Measurements from ENCODE around the gene CCDC182.
A peak's percentile ranks its signal among the peaks of the same experiment; 100 is the strongest.

CCDC182 gene

DNA sequence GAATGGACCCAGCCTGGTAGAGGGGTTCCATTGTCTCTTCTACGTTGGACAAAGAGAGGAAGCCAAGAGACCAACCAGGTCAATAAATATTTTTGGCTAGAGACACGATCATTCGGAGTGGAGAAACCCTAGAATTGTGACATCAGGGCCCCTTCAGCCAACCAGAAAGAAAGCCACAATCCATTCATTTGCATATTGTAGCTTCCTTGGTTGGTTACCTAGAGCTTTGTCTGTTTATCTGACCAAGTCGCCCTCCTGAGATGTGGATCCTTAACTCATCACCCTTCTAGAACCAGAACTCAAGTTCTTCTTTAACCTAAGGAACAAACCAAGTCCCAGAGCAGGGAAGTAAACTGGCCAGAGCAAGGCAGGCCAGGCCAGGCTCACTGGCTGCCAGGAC is at the start of gene CCDC182:
CCDC182 (minus strand) TSS at position 58 of the 400 bp plus-strand sequence; CDS start at position 31, 27 bp downstream.
- DNase-seq, result no peak

DNA sequence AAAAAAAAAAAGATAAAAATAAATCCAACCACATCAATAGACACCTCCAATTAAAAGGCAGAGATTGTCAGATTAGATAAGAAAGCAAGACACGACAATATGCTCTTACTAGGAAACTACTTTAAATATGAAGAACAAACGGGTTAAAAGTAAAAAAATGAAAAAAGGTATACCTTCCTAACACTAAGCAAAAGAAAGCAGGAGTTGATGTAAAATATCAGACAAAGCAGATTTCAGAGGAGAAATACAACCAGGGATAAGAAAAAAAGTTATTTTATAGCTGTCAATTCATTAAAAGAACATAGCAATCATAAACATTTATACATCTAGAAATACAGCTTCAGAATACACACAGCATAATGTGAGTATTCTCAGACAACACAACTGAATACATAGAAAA is 49.7 kb upstream of the CCDC182 start:
- no peak for DNase-seq

DNA sequence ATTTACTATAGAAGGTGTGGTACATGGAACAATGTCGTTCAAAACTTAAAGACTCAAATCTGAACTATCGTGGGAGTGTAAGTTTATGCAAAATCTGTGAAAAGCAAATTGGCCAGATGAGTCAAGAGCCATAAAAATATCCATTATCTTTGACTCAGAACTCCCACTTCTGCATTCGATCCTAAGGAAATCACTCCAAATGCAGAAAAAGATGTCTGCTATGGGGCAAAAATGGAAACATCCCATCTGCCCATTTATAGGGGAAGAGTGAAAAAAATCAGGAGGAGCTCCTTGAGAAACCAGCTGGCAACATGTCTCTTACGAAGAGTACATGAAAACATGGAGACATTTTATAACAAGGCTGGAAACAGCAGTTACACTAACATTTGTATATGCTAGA is 43.6 kb upstream of the CCDC182 start:
- no peak for DNase-seq

DNA sequence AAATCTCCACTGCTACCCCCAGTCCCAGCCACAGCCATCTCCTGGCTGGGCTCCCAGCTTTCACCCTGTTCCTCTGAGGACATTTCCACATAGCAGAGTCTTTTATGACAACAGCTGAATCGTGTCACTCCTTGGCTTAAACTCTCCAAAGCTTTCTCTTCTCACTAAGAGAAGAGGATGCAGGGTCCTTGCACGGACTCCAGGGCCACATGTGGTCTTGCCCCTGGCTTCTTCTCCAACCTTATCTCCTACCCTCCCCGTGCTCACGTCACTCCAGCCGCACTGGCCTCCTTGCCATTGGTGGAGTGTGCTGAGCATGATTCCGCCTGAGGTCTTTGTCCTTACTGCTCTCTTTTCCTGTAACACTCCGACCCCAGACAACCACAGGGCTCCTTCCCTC is 39.9 kb upstream of the CCDC182 start:
- peak; percentile 53 for DNase-seq

DNA sequence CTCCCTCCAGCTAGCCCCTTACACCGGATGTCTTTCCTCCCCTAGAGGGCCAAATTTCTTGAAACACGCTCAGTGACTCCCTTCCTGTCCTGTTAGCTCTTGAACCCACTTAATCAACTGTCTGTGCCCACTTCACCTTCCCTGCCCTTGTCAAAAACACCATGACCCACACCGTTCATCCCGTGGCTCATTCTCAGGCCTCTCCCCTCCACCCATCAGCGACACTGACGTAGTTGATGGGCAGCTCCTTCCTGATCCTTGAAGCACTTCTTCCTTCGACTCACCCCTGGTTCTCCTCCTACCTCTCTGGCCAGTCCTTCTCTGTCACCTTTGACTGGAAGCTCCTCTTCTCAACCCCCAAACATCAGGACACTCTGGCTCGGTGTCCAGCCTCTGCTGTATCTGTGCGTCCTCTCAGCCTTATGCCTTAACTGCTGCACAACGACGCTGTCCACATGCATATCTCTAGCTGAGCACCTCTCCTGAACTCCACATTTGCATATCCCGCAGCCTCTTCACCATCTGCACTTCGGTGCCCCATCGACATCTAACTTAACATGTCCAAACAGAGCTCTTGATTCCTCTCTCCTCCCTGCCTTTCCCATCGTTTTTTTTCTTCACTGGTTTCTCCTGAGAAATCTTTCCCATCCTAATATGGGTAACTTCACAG is 39.3 kb upstream of the CCDC182 start:
- DNase-seq, result peak; percentile 46

DNA sequence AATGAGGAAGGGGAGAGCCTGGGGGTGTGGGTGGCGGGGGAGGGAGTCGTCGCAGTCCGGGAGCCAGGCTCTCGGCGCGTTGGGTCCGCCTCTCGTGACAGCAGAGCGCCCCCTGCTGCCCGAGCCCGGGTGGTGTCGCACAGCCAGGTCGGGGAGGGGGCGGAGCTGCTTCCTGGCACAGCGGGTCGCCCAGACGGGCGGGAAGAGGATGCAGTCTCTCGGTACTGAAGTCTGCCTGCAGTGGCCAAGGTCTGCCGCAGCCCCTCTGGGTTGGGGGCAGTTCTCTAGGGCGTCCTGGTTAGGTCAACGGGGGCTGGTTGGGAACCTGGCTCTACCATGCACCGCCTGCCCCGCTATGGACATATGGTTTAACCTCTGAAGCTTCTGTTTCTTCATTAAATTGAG is 38.2 kb upstream of the CCDC182 start:
- DNase-seq, result peak; percentile 97

DNA sequence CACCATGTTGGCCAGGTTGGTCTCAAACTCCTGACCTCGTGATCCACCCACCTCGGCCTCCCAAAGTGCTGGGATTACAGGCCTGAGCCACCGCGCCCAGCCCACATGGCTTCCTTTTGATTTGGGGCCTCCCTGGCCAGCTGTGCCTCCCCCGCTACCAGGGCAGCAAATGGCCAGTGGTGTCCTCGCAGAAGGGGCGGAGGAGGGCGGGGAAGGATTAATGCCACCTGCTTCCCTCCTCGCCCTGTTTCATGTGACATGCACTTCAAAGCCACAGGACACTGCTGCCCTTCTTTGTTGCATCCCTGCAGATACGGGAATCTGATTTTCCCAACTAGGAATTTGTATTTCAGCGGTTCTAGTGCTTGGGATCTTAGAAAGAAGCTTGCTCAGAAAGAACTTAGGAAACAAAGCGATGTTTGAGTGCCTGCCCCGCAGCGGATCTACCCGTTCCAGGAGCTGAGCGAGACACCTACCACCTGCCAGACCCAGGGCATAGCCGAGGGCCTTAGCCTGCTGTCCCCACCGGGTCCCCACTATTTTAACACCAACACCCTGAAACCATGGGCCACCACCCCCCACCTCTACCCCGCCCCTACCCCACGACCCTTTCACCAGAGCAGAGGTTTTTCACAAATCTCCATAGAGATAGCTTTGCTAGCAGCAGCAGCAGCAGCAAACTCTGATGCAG is 37.7 kb upstream of the CCDC182 start:
- peak; percentile 50 for DNase-seq

DNA sequence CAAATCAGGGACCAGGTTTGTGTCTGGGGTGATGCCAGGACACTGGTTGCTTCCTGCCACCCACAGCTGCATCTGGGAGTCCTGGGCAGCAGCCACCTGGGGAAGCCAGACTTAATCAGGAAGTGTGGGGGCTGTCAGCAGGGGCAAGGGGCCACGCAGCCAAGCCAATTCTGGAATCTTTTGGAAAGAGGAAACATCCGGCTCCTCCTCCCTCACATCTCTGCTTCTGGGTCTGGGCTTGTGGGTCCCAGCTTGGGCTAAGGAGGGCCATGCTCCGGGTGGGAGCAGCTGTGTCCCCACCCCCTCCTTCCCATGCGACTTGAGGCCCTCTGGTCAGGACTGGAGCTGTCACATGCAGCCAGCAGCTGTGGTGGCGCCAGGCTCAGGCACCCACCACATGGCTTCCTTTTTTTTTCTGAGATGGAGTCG is 37.0 kb upstream of the CCDC182 start:
- DNase-seq, result peak; percentile 56

DNA sequence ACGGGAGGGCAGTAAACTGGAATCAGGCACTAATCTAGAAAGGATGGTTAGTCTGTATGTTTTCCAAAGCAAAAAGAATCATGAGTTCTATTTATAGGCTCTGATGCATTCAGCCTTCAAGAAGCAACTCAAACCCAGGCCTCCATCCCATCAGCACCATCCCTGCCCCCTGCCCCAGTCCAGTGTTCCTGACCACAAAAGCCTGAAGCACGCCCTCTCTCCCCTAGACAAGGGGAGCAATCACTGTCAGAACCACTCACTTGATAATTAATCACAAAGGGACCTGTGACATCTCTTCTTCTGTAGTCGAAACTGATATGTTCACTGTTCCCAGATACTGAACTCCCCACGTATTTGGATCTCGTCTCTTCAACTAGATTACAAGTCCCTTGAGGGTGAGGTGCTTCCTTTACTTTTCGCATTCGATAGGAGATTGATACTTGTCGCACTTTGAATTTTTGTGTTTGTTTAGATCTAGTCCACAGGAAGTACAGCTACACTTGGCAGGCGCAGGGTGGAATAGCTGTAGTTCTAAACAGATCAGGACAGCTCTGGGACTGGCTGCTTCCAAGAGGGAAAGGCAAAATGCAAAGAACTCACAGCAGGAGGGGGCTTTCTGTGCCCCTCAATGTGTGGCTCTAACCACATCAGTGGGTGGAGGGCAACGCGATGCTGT is 36.4 kb upstream of the CCDC182 start:
- peak; percentile 57 for DNase-seq

DNA sequence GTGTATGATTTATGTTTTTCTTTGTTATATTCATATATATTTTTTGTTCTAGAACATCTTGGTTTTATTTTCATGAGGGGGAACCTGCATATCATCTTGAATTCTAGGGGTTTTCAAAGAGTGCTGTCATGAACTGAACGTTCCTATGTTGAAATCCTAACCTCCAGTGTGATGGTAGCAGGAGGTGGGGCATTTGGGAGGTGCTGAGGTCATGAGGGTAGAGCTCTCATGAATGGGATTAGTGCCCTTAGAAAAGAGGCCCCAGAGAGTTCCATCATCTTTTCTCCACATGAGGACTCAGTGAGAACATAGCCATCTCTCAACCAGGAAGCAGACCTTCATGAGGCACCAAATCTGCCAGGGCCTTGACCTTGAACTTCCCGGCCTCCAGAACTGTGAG is 34.6 kb upstream of the CCDC182 start:
- peak; percentile 20 for DNase-seq

DNA sequence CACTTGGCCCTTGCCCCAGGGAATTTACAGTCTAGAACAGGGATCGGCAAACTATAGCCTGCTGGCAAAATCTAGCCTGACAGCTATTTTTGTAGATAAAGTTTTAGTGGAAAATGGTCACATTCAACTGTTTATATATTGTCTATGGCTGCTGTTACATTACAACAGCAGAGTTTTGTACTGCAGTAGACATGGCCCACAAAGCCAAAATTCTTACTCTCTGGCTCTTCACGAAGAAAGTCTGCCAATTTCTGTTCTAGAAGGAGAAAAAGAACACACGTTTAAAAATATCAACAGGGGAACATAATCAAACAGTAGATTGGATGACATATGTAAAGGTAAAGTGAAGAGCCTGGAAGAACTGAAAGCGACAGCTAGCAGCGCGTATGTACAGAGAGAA is 33.2 kb upstream of the CCDC182 start:
- DNase-seq, result no peak

DNA sequence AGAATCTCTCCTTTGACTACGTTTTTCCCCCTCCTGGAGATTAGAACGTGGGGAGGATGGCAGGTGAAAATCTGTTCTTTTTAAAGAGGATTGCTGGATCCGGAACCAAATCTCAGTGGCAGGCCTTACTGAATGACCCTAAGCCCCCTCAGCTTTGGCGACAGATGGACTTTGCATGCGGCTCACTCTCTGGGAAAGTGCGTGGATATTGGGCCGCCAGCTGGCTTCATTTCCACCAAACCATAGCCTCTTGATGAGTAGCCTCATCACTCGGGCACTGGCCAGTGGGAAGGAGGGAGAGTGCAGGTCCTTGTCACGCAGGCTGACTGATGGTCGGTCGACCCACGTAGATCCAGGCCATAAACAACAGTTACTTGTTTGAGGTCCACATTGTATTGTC is 31.3 kb upstream of the CCDC182 start:
- peak; percentile 44 for DNase-seq

DNA sequence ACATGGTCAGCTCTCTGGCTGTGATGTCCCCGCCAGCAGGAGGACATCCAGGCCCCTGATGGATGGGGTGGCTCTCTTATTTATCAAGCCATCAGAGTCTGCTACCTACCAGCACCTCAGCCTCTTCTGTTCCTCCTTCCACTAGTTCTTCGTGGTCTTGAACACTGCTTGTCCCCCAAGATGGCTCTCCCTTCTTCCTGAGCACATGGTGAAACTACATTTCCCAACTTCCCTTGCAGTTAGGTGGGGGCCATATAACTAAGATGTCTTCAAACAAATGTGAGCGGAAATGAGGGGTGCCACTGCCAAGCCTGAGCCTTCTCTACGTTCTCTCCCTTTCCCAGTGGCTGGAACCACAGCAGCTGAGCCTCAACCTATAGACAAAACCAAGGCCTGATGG is 29.8 kb upstream of the CCDC182 start:
- no peak for DNase-seq

DNA sequence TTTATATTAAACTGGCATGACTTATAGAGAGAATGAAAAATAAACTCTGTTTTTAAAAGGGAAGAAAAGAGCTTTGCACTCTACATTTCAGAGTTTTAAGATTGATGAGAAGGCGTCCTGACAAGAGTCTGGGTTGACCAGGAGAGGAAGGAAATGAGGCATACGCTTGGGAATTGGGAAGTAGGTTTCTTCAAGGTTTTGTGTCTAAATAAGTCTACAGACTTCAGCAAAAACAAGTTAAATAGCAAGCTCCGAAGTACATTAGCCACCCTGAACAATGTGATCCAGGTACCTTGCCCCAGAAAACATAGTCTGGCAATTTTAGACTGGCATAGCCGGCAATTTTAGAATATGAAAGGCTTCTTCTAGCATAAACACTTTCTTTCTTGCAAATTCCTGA is 28.5 kb upstream of the CCDC182 start:
- DNase-seq, result peak; percentile 18

DNA sequence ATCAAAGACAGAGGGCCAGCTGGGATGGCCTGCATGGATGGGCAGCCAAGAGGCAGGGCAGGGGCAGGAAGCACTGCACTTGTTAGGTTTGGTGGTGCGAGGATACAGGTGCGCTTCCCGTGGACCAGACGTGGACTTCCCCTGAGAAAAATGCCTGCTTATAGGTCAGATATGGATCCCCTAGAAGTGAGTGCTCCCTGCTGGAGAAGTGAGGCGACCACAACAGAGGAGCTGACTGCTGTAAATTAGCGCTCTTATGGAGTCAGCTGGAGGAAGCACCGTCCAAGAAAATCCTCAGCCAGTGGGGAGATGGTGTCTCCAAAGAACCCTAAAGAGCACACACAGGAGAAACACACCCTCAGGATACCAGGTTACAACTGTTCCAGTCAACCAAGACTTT is 27.7 kb upstream of the CCDC182 start:
- DNase-seq, result no peak

DNA sequence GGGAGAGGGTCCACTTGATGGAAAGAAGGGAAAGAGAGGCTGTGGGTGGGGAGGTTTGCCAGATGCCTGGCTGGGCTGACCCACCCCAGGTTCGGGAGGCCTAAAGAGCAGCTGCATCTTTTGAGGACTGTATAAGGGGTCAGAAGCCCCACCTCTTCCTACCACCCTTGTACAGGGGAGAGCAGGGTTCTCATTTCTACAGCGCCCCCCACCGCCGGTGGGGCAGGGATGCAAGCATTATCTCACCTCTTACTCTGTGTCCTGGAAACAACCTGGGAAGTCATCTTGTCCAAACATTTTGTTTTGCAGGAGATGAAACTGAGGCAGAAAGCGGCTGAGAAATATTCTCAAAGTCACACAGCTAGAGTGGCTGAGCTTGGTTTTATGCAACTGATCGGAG is 22.5 kb upstream of the CCDC182 start:
- DNase-seq, result no peak

DNA sequence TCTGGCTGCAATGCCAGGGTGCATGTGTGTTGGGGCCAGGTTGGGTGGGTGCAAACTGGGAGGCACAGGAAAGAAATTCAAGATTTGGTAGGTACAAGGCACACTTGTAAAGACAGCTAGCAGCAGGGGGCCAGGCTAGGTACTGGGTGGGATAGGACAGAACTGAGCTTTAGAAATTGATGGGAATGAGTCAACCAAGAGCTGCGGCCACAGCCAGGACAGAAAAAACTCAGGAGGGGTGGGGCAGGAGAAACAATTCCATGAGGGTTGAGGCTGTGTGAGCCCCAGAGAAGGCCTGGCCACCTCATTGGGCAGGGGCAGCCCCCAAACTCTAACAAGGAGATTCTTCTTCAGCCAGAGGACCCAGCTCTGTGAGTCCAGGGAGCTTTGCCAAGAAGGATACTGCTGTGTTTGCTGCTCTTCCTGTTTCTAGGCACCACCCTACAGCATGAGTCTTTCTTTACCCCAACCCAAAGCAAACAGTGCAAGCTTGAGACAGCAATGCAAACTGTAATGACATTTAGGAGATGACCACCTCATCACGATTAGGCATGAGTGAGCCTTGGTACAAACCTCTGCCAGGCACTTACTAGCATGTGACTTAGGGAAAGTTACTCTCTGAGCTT is 21.3 kb upstream of the CCDC182 start:
- no peak for DNase-seq

DNA sequence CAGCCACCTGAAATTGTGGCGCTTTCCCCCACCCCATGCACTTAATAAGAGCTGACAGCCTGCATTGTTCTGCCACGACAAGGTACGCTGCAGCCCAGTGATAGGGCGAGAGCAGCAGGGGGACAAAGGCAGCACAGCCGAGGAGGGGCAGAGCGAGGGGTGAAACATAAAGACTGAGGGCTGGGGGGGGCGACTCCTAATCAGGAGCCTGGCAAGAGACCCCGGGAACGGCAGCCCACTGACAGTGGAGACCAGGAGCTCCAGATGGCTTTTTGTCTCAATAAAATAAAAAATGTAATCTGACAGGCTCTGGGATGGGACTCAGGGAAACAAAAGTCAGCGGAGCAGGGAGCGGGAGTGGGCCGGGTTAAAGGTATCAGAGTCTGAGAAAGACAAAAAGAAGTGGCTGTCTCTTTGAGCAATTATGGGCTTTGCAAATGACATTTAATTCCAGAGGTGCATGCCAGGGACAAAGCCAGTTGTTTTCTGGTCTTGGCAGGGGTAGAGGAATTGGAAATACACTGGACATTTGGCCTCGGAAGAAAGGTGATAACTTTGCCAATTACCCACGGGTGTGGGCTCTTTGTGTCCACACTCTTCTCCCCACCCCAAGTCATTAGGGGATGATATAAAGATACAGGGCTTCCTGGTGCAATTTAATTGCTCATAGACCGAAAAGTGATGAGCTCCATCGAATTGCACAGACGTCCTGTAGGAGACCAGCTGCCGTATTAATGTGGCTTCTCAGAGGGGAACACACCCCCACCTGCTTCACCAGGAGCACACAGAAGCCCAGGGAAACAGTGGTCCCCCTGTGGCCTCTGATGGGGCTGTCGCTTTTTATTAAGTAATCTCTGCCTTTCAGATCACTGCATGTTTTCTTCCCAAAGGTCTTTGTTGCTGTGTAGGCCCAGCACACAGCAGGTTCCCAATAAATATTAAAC is 17.6 kb upstream of the CCDC182 start:
- no peak for DNase-seq

DNA sequence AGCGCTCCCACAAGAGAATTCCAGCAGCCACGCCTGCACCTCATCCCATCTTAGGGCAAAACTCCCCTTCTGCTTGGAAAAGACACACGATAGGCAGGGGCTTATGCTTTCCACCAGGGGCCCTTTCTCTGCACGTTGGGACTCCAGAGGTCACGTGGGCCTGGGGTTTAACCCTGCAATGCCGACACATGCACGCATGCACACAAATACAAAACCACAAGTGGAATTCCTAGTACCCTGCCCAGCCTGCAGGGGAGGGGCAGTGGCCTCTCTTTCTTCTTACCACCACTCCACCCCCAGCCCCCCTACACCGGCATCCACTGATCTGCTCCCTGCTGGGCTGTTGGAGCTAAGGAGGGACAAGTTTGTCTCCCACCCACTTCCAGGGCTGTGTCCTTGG is 16.8 kb upstream of the CCDC182 start:
- peak; percentile 84 for DNase-seq

DNA sequence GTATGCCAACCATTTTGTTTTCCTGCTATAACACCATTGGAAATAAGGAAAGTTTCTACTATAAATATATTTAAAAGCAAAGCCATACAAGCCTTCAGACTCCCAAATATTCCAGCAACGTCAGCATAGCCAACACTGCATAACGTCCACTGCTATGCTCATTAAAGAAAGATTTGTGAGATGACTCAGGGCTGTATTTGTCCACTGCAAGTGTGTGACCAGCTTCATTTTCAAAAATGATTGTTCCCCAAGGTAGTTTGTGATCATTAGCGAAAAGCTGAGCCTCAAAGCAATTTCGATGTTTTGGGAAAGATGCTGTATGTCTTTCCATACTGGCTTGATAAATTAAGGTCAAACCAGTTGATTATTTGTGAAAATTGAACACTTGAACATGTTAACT is 14.9 kb upstream of the CCDC182 start:
- DNase-seq, result no peak

DNA sequence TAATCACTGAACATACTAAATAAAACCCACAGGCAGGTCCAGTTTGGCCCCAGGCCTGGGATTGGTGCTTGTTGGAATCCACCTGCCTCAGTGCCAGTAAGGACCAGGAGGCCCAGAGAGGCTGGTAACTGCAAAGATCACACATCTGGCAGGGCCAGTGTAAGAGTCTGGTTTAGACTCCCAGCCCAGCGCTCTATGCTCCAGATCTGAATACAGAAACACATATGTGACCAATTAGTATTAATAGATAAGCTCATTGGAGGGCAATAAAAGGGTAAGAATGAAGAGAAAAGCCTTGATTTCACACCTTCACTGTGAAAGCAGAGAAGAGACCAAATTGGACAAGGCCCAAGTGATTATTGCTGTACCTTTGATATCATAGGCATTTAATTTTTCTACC is 13.6 kb upstream of the CCDC182 start:
- no peak for DNase-seq

DNA sequence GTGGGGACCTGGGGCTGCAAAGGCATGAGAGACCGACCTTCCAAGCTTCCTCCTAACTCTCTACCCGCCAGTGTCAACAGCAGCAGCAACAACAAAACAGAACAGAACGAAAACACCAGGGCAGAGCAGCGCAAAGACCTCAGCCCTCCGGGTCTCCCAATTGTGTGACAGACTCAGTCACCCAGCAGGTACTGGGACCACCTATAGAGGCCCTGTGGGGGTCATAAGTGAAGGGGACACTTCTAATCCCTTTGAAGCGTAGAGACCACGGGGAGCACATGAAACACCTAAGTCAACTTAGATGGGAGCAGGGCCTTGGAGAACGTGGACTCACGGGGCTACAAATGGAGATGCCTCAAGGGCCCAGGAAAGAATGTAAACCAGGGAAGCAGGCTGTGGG is 12.6 kb upstream of the CCDC182 start:
- DNase-seq, result no peak

DNA sequence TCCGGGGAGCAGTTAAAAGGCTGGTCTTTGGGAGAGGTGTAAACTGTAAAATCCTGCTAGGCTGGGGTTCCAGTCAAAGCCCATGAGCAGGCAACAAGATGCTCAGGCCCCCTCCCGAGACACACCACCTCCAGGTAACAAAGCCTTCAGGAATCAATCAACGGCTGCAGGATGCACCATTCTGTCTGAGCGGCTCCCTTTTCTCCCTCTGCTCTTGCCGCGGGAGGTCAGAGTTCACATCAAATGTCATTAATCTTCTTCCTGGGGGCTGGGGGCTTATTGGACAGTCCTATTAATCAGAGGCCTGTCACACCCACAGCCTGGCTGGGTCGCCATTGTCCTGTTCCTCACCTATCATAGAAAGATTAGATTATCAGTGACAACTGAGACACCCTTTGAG is 11.9 kb upstream of the CCDC182 start:
- no peak for DNase-seq
